Measurements from ENCODE around the gene DEPDC5. TPM values are rescaled to one million over a fixed set of nuclear protein-coding genes. Genes with fewer than 3 reads are reported as not detected.
A peak's percentile ranks its signal among the peaks of the same experiment; 100 is the strongest.

The DEPDC5 gene
- total and polyA plus RNA-seq, 9 of the 15 experiments (the other 6 are each of a cell fraction or from before 2014, with no cell fraction given) = 2.3 to 12.3 (median 10.7) TPM

DNA sequence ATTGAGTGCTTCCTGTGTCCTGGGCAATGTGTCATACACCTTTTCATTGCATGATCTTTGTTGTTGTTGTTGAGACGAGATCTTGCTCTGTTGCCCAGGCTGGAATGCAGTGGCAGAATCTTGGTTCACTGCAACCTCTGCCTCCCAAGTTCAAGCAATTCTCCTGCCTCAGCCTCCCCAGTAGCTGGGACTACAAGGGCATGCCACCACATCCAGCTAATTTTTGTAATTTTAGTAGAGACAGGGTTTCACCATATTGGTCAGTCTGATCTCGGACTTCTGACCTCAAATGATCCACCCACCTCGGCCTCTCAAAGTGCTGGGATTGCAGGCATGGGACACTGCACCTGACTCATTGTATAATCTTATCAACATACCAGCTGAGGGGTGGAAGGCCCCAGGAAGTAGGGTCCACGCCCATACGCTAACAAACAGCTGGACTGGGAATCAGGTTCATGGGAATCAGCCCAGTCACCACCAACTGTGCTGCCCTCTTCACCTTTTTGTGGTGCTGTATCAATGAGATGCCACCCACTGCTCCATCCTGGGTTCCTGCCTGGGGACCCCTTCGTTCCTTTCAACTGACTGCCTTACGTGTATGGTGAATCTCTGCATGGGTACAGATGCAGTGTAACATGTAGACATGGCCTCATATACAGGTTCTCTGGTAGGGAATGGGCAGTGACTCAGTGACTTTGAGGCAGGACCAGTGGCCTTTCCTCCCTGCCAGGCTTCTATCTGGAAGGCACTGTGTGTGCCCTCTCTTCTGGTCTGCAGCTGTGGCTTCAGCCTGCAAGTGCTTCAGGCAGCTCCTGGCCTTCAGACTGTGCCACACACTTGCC, 158.0 kb downstream of the DEPDC5 start (continued):
- TF ChIP-seq ZNF584 (CRISPR knock-in tag; IDR thresholded peaks at IDR 0.05; ENCODE audit: low read depth) = no peak
- TF ChIP-seq CBX5 (IDR thresholded peaks at IDR 0.05; ENCODE audit: borderline replicate concordance, low read depth) = no peak
- TF ChIP-seq, protein P1, sequence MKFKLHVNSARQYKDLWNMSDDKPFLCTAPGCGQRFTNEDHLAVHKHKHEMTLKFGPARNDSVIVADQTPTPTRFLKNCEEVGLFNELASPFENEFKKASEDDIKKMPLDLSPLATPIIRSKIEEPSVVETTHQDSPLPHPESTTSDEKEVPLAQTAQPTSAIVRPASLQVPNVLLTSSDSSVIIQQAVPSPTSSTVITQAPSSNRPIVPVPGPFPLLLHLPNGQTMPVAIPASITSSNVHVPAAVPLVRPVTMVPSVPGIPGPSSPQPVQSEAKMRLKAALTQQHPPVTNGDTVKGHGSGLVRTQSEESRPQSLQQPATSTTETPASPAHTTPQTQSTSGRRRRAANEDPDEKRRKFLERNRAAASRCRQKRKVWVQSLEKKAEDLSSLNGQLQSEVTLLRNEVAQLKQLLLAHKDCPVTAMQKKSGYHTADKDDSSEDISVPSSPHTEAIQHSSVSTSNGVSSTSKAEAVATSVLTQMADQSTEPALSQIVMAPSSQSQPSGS (CRISPR knock-in tag; IDR thresholded peaks at IDR 0.05) = no peak
- TF ChIP-seq, protein P2, sequence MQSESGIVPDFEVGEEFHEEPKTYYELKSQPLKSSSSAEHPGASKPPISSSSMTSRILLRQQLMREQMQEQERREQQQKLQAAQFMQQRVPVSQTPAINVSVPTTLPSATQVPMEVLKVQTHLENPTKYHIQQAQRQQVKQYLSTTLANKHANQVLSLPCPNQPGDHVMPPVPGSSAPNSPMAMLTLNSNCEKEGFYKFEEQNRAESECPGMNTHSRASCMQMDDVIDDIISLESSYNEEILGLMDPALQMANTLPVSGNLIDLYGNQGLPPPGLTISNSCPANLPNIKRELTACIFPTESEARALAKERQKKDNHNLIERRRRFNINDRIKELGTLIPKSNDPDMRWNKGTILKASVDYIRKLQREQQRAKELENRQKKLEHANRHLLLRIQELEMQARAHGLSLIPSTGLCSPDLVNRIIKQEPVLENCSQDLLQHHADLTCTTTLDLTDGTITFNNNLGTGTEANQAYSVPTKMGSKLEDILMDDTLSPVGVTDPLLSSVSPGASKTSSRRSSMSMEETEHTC (IDR thresholded peaks at IDR 0.05) = no peak
- no peak for TF ChIP-seq SRSF1 (IDR thresholded peaks at IDR 0.05; ENCODE audit: low read depth, low read length)
- no peak for TF ChIP-seq XRCC4 (IDR thresholded peaks at IDR 0.05; ENCODE audit: extremely low read depth, insufficient read depth, insufficient read length)
- no peak for TF ChIP-seq SLC30A9 (CRISPR knock-in tag; IDR thresholded peaks at IDR 0.05)
- no peak for TF ChIP-seq MAFF (IDR thresholded peaks at IDR 0.05; ENCODE audit: low read length)
- TF ChIP-seq, protein P3, sequence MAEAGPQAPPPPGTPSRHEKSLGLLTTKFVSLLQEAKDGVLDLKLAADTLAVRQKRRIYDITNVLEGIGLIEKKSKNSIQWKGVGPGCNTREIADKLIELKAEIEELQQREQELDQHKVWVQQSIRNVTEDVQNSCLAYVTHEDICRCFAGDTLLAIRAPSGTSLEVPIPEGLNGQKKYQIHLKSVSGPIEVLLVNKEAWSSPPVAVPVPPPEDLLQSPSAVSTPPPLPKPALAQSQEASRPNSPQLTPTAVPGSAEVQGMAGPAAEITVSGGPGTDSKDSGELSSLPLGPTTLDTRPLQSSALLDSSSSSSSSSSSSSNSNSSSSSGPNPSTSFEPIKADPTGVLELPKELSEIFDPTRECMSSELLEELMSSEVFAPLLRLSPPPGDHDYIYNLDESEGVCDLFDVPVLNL (CRISPR knock-in tag; IDR thresholded peaks at IDR 0.05; ENCODE audit: low read depth) = no peak
- TF ChIP-seq NCOR1 (IDR thresholded peaks at IDR 0.05) = 0 out of 2 replicates have a peak, but pooled peaks have one; percentile 16
- TF ChIP-seq, protein P4, sequence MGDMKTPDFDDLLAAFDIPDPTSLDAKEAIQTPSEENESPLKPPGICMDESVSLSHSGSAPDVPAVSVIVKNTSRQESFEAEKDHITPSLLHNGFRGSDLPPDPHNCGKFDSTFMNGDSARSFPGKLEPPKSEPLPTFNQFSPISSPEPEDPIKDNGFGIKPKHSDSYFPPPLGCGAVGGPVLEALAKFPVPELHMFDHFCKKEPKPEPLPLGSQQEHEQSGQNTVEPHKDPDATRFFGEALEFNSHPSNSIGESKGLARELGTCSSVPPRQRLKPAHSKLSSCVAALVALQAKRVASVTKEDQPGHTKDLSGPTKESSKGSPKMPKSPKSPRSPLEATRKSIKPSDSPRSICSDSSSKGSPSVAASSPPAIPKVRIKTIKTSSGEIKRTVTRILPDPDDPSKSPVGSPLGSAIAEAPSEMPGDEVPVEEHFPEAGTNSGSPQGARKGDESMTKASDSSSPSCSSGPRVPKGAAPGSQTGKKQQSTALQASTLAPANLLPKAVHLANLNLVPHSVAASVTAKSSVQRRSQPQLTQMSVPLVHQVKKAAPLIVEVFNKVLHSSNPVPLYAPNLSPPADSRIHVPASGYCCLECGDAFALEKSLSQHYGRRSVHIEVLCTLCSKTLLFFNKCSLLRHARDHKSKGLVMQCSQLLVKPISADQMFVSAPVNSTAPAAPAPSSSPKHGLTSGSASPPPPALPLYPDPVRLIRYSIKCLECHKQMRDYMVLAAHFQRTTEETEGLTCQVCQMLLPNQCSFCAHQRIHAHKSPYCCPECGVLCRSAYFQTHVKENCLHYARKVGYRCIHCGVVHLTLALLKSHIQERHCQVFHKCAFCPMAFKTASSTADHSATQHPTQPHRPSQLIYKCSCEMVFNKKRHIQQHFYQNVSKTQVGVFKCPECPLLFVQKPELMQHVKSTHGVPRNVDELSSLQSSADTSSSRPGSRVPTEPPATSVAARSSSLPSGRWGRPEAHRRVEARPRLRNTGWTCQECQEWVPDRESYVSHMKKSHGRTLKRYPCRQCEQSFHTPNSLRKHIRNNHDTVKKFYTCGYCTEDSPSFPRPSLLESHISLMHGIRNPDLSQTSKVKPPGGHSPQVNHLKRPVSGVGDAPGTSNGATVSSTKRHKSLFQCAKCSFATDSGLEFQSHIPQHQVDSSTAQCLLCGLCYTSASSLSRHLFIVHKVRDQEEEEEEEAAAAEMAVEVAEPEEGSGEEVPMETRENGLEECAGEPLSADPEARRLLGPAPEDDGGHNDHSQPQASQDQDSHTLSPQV (IDR thresholded peaks at IDR 0.05) = no peak
- TF ChIP-seq, protein P5, sequence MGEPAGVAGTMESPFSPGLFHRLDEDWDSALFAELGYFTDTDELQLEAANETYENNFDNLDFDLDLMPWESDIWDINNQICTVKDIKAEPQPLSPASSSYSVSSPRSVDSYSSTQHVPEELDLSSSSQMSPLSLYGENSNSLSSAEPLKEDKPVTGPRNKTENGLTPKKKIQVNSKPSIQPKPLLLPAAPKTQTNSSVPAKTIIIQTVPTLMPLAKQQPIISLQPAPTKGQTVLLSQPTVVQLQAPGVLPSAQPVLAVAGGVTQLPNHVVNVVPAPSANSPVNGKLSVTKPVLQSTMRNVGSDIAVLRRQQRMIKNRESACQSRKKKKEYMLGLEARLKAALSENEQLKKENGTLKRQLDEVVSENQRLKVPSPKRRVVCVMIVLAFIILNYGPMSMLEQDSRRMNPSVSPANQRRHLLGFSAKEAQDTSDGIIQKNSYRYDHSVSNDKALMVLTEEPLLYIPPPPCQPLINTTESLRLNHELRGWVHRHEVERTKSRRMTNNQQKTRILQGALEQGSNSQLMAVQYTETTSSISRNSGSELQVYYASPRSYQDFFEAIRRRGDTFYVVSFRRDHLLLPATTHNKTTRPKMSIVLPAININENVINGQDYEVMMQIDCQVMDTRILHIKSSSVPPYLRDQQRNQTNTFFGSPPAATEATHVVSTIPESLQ (CRISPR knock-in tag; IDR thresholded peaks at IDR 0.05) = no peak
- TF ChIP-seq, protein P6, sequence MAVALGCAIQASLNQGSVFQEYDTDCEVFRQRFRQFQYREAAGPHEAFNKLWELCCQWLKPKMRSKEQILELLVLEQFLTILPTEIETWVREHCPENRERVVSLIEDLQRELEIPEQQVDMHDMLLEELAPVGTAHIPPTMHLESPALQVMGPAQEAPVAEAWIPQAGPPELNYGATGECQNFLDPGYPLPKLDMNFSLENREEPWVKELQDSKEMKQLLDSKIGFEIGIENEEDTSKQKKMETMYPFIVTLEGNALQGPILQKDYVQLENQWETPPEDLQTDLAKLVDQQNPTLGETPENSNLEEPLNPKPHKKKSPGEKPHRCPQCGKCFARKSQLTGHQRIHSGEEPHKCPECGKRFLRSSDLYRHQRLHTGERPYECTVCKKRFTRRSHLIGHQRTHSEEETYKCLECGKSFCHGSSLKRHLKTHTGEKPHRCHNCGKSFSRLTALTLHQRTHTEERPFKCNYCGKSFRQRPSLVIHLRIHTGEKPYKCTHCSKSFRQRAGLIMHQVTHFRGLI (CRISPR knock-in tag; IDR thresholded peaks at IDR 0.05) = no peak
- TF ChIP-seq MAFK (IDR thresholded peaks at IDR 0.05; ENCODE audit: low read length) = no peak
- TF ChIP-seq SREBF2 (CRISPR knock-in tag; IDR thresholded peaks at IDR 0.05) = no peak

All from K562 (cell line).